Osteoblast (primary cell): ENCODE measurements around the gene MFAP1. TPM values are rescaled to one million over a fixed set of nuclear protein-coding genes. Genes with fewer than 3 reads are reported as not detected.

Experiments
- DNase-seq: peaks from one replicate; pipeline ENCODE4 v3.0.0; 2011; ENCODE audit warnings: low spot score, mixed read lengths; ENCODE audit not compliant: insufficient read length; ENCODE audit errors: missing footprints
- H2AFZ ChIP-seq: 2 replicates; pipeline ENCODE4 v1.6.0; 2011; ENCODE audit warnings: mild to moderate bottlenecking, low read length
- H3K27ac ChIP-seq: 2 replicates; pipeline ENCODE4 v1.5.1; 2011; ENCODE audit warnings: mild to moderate bottlenecking, low read depth, low read length, moderate library complexity
- H3K27me3 ChIP-seq: 2 replicates; pipeline ENCODE4 v1.6.0; 2012; ENCODE audit warnings: mild to moderate bottlenecking, control low read depth, inconsistent platforms, low read length, moderate library complexity; ENCODE audit not compliant: insufficient read depth
- H3K36me3 ChIP-seq: 2 replicates; pipeline ENCODE4 v1.5.1; 2011; ENCODE audit warnings: mild to moderate bottlenecking, low read length, control low read depth, moderate library complexity; ENCODE audit not compliant: insufficient read depth
- H3K4me1 ChIP-seq: 2 replicates; pipeline ENCODE4 v1.5.1; 2011; ENCODE audit warnings: mild to moderate bottlenecking, low read length, control low read depth, moderate library complexity; ENCODE audit not compliant: insufficient read depth
- H3K4me2 ChIP-seq: 2 replicates; pipeline ENCODE4 v1.6.0; 2011; ENCODE audit warnings: mild to moderate bottlenecking, low read length; ENCODE audit not compliant: insufficient read depth
- H3K4me3 ChIP-seq: fragments of 200-600 bp; sonication (generic); 3 replicates; pipeline ENCODE4 v1.5.1; 2012; ENCODE audit warnings: mild to moderate bottlenecking, low read length, inconsistent platforms; ENCODE audit not compliant: insufficient read depth
- H3K79me2 ChIP-seq: 2 replicates; pipeline ENCODE4 v1.6.0; 2012; ENCODE audit warnings: mild to moderate bottlenecking, low read length, control low read depth, inconsistent platforms; ENCODE audit not compliant: insufficient read depth
- H3K9me3 ChIP-seq: 2 replicates; pipeline ENCODE4 v1.5.1; 2011; ENCODE audit warnings: low read depth, low read length, control low read depth
- H4K20me1 ChIP-seq: 2 replicates; pipeline ENCODE4 v1.6.0; 2012; ENCODE audit warnings: mild to moderate bottlenecking, low read length, control low read depth; ENCODE audit not compliant: insufficient read depth
- total RNA-seq: library from RNA; depleted of rRNA; stranded (reverse); fragments of >200 nt; gene quantifications from 2 replicates; pipeline ENCODE4 v1.2.3, GENCODE V29; 2012
- TF ChIP-seq, protein P1 (sequence below): IDR thresholded peaks from 2 replicates; pipeline ENCODE4 v1.5.1; 2011; ENCODE audit warnings: mild to moderate bottlenecking, low read depth, low read length, moderate library complexity; ENCODE audit errors: extremely low read depth

The MFAP1 gene
- total RNA-seq, 1 donor: 16.6 TPM

DNA sequence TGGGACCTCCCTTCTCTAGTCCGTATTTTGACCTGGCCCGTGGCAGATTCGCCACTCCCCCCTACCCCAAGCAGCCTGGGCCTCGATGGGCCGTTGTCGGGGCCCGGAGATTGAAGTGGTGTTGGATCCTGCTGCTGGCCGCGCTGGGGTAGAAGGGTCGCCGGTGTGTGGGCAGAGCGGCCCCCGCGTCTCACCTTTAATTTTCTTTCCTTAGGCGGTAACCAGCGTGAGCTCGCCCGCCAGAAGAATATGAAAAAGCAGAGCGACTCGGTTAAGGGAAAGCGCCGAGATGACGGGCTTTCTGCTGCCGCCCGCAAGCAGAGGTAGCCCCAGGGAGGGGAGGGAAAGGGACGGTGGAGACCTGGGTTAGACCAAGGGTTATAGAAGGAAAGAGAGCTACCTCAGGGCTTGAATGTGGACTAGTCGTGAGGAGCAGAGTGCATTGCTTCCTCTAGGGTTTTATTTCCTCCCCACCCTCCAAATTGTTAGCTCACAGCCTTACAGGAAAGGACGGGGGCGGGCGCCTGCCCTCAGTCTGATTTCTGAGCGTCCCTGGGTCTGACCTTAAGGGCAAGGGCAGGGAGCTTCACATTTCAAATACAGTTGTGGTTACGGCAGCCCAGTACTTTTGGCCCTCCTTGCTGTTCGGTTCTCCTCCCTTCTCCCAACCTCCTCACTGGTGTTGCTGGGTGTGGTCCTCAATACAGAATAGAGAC lies 31.6 kb downstream of the MFAP1 start:
- H3K27ac ChIP-seq: peak overlapping the region; percentile 99
- H3K27me3 ChIP-seq: no peaks in the 10 kb centered on the region
- H3K79me2 ChIP-seq: peaks cover 39% of the 10 kb centered on the region
- H3K9me3 ChIP-seq: no peaks in the 10 kb centered on the region
- H3K4me3 ChIP-seq: peak overlapping the region; percentile 100
- H2AFZ ChIP-seq: peak overlapping the region; percentile 83
- peaks cover 51% of the 10 kb centered on the region for H3K4me1 ChIP-seq
- H3K4me2 ChIP-seq: peak overlapping the region; percentile 98
- no peak for DNase-seq
- H4K20me1 ChIP-seq: peaks cover 44% of the 10 kb centered on the region
- H3K36me3 ChIP-seq: peaks cover 41% of the 10 kb centered on the region
- TF ChIP-seq, protein P1, sequence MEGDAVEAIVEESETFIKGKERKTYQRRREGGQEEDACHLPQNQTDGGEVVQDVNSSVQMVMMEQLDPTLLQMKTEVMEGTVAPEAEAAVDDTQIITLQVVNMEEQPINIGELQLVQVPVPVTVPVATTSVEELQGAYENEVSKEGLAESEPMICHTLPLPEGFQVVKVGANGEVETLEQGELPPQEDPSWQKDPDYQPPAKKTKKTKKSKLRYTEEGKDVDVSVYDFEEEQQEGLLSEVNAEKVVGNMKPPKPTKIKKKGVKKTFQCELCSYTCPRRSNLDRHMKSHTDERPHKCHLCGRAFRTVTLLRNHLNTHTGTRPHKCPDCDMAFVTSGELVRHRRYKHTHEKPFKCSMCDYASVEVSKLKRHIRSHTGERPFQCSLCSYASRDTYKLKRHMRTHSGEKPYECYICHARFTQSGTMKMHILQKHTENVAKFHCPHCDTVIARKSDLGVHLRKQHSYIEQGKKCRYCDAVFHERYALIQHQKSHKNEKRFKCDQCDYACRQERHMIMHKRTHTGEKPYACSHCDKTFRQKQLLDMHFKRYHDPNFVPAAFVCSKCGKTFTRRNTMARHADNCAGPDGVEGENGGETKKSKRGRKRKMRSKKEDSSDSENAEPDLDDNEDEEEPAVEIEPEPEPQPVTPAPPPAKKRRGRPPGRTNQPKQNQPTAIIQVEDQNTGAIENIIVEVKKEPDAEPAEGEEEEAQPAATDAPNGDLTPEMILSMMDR: peak; percentile 29

DNA sequence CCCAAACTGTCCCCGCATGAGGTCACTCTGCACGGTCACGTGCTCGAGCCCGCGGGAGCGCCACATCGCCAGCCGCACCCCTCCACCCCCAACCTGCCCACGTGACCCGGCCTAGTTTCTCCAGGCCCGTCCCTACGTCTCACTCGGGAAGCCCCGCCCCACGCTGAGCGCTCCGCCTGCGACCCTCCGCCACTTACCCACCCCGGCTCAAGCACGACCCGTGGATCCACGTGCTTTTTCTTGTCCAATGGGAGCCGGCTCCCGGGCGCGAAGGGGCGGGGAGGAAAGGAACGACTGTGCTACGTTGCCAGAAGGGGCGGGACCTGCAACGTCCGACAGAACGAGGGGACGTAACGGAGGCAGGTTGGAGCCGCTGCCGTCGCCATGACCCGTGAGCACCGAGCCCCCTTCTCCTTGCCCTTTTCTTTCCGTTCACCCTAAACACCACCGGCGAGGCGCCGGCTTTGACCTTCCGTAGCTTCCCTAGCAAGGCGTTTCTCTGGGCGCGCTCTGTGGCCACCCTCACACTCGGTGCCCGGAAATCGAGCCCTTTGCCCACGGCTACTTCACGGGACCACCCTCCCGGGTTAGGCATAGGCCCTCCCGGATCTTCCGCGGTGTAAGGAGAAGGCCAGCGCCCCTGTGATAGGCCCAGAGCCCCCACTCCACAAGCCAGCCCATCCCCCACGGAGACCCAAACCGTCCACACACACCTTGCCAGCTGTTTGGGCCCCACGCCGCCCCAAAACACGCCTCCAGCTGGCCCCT lies 32.3 kb downstream of the MFAP1 start, which contains the start of gene SERF2:
Gene SERF2, plus strand, starts transcription at position 328 of the 768 bp plus-strand sequence. Its CDS starts 57 bp downstream, at position 385.
- H4K20me1 ChIP-seq: peaks cover 43% of the 10 kb centered on the region
- H3K79me2 ChIP-seq: peaks cover 39% of the 10 kb centered on the region
- no peaks in the 10 kb centered on the region for H3K9me3 ChIP-seq
- H3K4me3 ChIP-seq: peak within 1 kb of the TSS; percentile 100
- TF ChIP-seq, protein P1: no peak
- H3K36me3 ChIP-seq: peaks cover 41% of the 10 kb centered on the region
- peak; percentile 99 for DNase-seq
- peaks cover 46% of the 10 kb centered on the region for H3K4me1 ChIP-seq
- no peaks in the 10 kb centered on the region for H3K27me3 ChIP-seq
- peak within 1 kb of the TSS; percentile 99 for H2AFZ ChIP-seq
- peak within 1 kb of the TSS; percentile 99 for H3K27ac ChIP-seq
- H3K4me2 ChIP-seq: peak within 1 kb of the TSS; percentile 100

GRCh38 chr15:43789409-43789808 lies 35.1 kb downstream of the MFAP1 start:
- no peaks in the 10 kb centered on the region for H3K9me3 ChIP-seq
- TF ChIP-seq, protein P1: no peak
- no peak overlapping the region for H3K27ac ChIP-seq
- peaks cover 19% of the 10 kb centered on the region for H3K4me1 ChIP-seq
- H3K4me2 ChIP-seq: no peak overlapping the region
- peaks cover 16% of the 10 kb centered on the region for H4K20me1 ChIP-seq
- peaks cover 14% of the 10 kb centered on the region for H3K36me3 ChIP-seq
- H2AFZ ChIP-seq: no peak overlapping the region
- H3K79me2 ChIP-seq: peaks cover 23% of the 10 kb centered on the region
- H3K4me3 ChIP-seq: no peak overlapping the region
- no peaks in the 10 kb centered on the region for H3K27me3 ChIP-seq
- DNase-seq: no peak

DNA sequence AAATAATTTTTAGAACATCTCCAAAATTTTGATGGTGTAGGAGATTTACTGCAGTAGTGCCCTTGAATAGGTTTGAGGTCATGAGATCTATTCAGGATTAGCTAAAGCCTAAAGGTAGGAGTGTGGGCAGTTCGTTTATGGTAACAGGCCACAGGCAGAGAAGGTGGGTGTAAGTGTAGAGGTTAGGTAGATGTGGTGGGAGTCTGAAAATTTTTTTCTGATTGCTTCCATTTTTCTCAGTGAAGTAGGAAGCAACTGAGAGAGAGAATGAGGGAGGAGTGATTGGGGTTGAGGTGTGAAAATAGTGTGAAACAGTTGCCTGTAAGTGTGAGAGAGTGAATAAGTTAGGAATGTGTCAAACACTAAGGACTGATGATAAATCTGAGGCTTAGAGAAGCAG lies 45.5 kb downstream of the MFAP1 start:
- no peak for DNase-seq

More for the DNA sequence above, 45.5 kb downstream of the MFAP1 start:
- H3K4me3 ChIP-seq: no peak overlapping the region
- H3K4me1 ChIP-seq: peaks cover 8% of the 10 kb centered on the region
- peaks cover 6% of the 10 kb centered on the region for H4K20me1 ChIP-seq
- no peak overlapping the region for H3K4me2 ChIP-seq
- TF ChIP-seq, protein P1: no peak
- H3K36me3 ChIP-seq: peaks cover 6% of the 10 kb centered on the region
- no peak overlapping the region for H3K27ac ChIP-seq
- no peaks in the 10 kb centered on the region for H3K9me3 ChIP-seq
- H2AFZ ChIP-seq: no peak overlapping the region
- H3K79me2 ChIP-seq: no peaks in the 10 kb centered on the region
- H3K27me3 ChIP-seq: no peaks in the 10 kb centered on the region
